Prostate gland (tissue), 2 donors: ENCODE data around the gene KAZN. TPM values are rescaled to one million over a fixed set of nuclear protein-coding genes. Genes with fewer than 3 reads are reported as not detected.

ENCODE experiments used
- DNase-seq: peaks from one replicate; pipeline ENCODE4 v3.0.0-alpha.2; 2019; ENCODE audit warnings: low spot score
- H3K27ac ChIP-seq, 2 donors: fragments of 200-600 bp; sonication (generic); 2 replicates each; pipeline ENCODE4 v1.5.1; 2017 to 2019
- H3K27me3 ChIP-seq: fragments of 200-600 bp; sonication (generic); replicated peaks from 2 replicates; pipeline ENCODE4 v1.5.1; 2019; ENCODE audit not compliant: insufficient read depth
- H3K36me3 ChIP-seq, 2 donors: fragments of 200-600 bp; sonication (generic); 1 replicate in 1 of 2; 2 replicates in 1 of 2; pipeline versions ENCODE4 v1.5.1 to v1.8.1; 2017 to 2019
- H3K4me1 ChIP-seq: fragments of 200-600 bp; sonication (generic); replicated peaks from 2 replicates; pipeline ENCODE4 v1.5.1; 2019
- H3K4me3 ChIP-seq, 2 donors: fragments of 200-600 bp; sonication (generic); 2 replicates each; pipeline ENCODE4 v1.5.1; 2017 to 2019
- H3K9me3 ChIP-seq: fragments of 200-600 bp; sonication (generic); 2 replicates; pipeline ENCODE4 v1.5.1; 2017
- CTCF ChIP-seq, 4 experiments: fragments of 200-600 bp in 2 of 4; fragments of 450-650 bp in 2 of 4; sonication (generic) in 2 of 4; IDR thresholded peaks; 1 replicate in 3 of 4; 2 replicates in 1 of 4; pipeline ENCODE4 v1.5.1; 2016 to 2019; ENCODE audit warnings: antibody characterized with exemption in 4 of 4, mild to moderate bottlenecking in 2 of 4, moderate library complexity in 2 of 4
- POLR2A ChIP-seq: fragments of 450-650 bp; IDR thresholded peaks from one replicate; pipeline ENCODE4 v1.6.1; 2016; ENCODE audit warnings: antibody characterized with exemption, mild to moderate bottlenecking
- POLR2AphosphoS5 ChIP-seq: sonication (generic); formaldehyde crosslinking; IDR thresholded peaks from one replicate; pipeline ENCODE4 v1.6.1; 2017; ENCODE audit warnings: antibody characterized with exemption
- WGBS: methylation state at CpG from one replicate; pipeline ENCODE4 v1.1.5; 2018; 5-methylcytosine and 5-hydroxymethylcytosine counted together
- intact Hi-C: fragments of 100-400 bp; cut with DNase I; formaldehyde crosslinking; loops from one replicate; pipeline ENCODE4 v1.14.2; 2022
- total RNA-seq, 2 donors: library from RNA; depleted of rRNA; stranded (reverse); fragments of >200 nt; gene quantifications; one replicate each; pipeline ENCODE4 v1.1.0, GENCODE V29; 2016

The KAZN gene
- total RNA-seq, 2 donors from 2014 or later, result 8.3 to 12.7 TPM

- Histone ChIP-seq H3K4me1 (peaks cover 10% of the 10 kb centered on the region), H3K36me3 (no peaks in the 10 kb centered on the region), H3K27ac (no peak overlapping the region), H3K4me3 (no peak overlapping the region), H3K9me3 (no peaks in the 10 kb centered on the region), H3K27me3 (peaks cover 4% of the 10 kb centered on the region)
- WGBS, result 57% methylated on average over 8 of the region's 8 CpGs
- intact Hi-C loops, result loop anchor here (5.0 kb wide), 1 partner anchor 626 kb away; no protein-coding TSS in a partner anchor
- TF ChIP-seq CTCF (IDR thresholded peaks at IDR 0.05), result no peak
- TF ChIP-seq POLR2AphosphoS5, result no peak
- no peak for TF ChIP-seq POLR2A
- no peak for DNase-seq
These were observed 140.2 kb downstream of the KAZN start for GRCh38 chr1:14738647-14739046.

- H3K4me1 ChIP-seq, result peaks cover 10% of the 10 kb centered on the region
- 64% methylated on average over 16 of the region's 16 CpGs for WGBS
- H3K27me3 ChIP-seq, result peaks cover 4% of the 10 kb centered on the region
- no peak for DNase-seq
- no peaks in the 10 kb centered on the region for H3K36me3 ChIP-seq
- TF ChIP-seq CTCF (IDR thresholded peaks at IDR 0.05) (no peak), POLR2AphosphoS5 (no peak), POLR2A (no peak)
- H3K4me3 ChIP-seq, result no peak overlapping the region
- intact Hi-C loops, result loop anchor here (5.0 kb wide), 1 partner anchor 627 kb away; no protein-coding TSS in a partner anchor
- no peak overlapping the region for H3K27ac ChIP-seq
- no peaks in the 10 kb centered on the region for H3K9me3 ChIP-seq
These were observed 140.8 kb downstream of the KAZN start for GRCh38 chr1:14739082-14739832.

GRCh38 chr1:14740016-14740415, 141.5 kb downstream of the KAZN start:
- TF ChIP-seq CTCF (IDR thresholded peaks at IDR 0.05) (no peak), POLR2A (no peak), POLR2AphosphoS5 (no peak)
- Histone ChIP-seq H3K27ac (no peak overlapping the region), H3K27me3 (peaks cover 4% of the 10 kb centered on the region), H3K36me3 (no peaks in the 10 kb centered on the region), H3K4me1 (peaks cover 10% of the 10 kb centered on the region), H3K4me3 (no peak overlapping the region), H3K9me3 (no peaks in the 10 kb centered on the region)
- intact Hi-C loops, result no loop called here
- WGBS, result 94% methylated on average over 8 of the region's 8 CpGs
- DNase-seq, result no peak

- DNase-seq, result no peak
- H3K27me3 ChIP-seq, result peaks cover 4% of the 10 kb centered on the region
- intact Hi-C loops, result no loop called here
- no peaks in the 10 kb centered on the region for H3K36me3 ChIP-seq
- H3K4me3 ChIP-seq, result no peak overlapping the region
- H3K9me3 ChIP-seq, result no peaks in the 10 kb centered on the region
- H3K27ac ChIP-seq, result no peak overlapping the region
- WGBS, result 78% methylated on average over 5 of the region's 5 CpGs
- TF ChIP-seq POLR2A (no peak), POLR2AphosphoS5 (no peak), CTCF (IDR thresholded peaks at IDR 0.05) (no peak)
- peaks cover 10% of the 10 kb centered on the region for H3K4me1 ChIP-seq
These were observed 142.6 kb downstream of the KAZN start for GRCh38 chr1:14741082-14741481.

- H3K27me3 ChIP-seq, result peaks cover 4% of the 10 kb centered on the region
These were observed 143.0 kb downstream of the KAZN start for GRCh38 chr1:14741532-14741931.

More at GRCh38 chr1:14741532-14741931, 143.0 kb downstream of the KAZN start:
- DNase-seq, result no peak
- 33% methylated on average over 2 of the region's 2 CpGs for WGBS
- intact Hi-C loops, result no loop called here
- Histone ChIP-seq H3K9me3 (no peaks in the 10 kb centered on the region), H3K27ac (no peak overlapping the region), H3K4me3 (no peak overlapping the region), H3K36me3 (no peaks in the 10 kb centered on the region), H3K4me1 (peaks cover 10% of the 10 kb centered on the region)
- no peak for TF ChIP-seq CTCF (IDR thresholded peaks at IDR 0.05)
